Skeletal muscle tissue (tissue), 4 donors: ENCODE results near the gene LRRC1. TPM values are rescaled to one million over a fixed set of nuclear protein-coding genes. Genes with fewer than 3 reads are reported as not detected.

Experiments
- H3K27ac ChIP-seq: one replicate; pipeline ENCODE4 v1.7.0; 2013; ENCODE audit warnings: mild to moderate bottlenecking, low read depth, low read length, inconsistent platforms
- H3K27me3 ChIP-seq, 3 donors: one replicate each; pipeline ENCODE4 v1.7.0; 2013; ENCODE audit warnings: low read length in 3 of 3; ENCODE audit not compliant: control insufficient read depth in 3 of 3, insufficient read depth in 3 of 3
- H3K36me3 ChIP-seq, 3 donors: one replicate each; pipeline ENCODE4 v1.7.0; 2013; ENCODE audit warnings: low read length in 3 of 3; ENCODE audit not compliant: control insufficient read depth in 3 of 3, insufficient read depth in 3 of 3
- H3K4me1 ChIP-seq, 3 donors: one replicate each; pipeline ENCODE4 v1.7.0; 2013; ENCODE audit warnings: low read length in 3 of 3, mild to moderate bottlenecking in 3 of 3; ENCODE audit not compliant: control insufficient read depth in 3 of 3, insufficient read depth in 3 of 3
- H3K4me3 ChIP-seq, 3 donors: one replicate each; pipeline ENCODE4 v1.7.0; 2013; ENCODE audit warnings: low read length in 3 of 3
- H3K9ac ChIP-seq, 3 donors: one replicate each; pipeline ENCODE4 v1.7.0; 2013; ENCODE audit warnings: low read length in 3 of 3, mild to moderate bottlenecking in 3 of 3, moderate library complexity in 2 of 3, low read depth in 1 of 3
- H3K9me3 ChIP-seq, 3 donors: one replicate each; pipeline ENCODE4 v1.7.0; 2013; ENCODE audit warnings: low read length in 3 of 3; ENCODE audit not compliant: control insufficient read depth in 3 of 3
- total RNA-seq: library from RNA; depleted of rRNA; stranded (reverse); fragments of >200 nt; gene quantifications from one replicate; pipeline ENCODE4 v1.2.3, GENCODE V29; 2014
- donor health status: Osteomylitis.

Gene LRRC1
- total RNA-seq, 1 donor from 2014 or later = 3.7 TPM

GRCh38 chr6:53811082-53811481, 16.3 kb downstream of the LRRC1 start:
- no peak overlapping the region for H3K27ac ChIP-seq
- no peaks in the 10 kb centered on the region for H3K36me3 ChIP-seq
- H3K9ac ChIP-seq = no peak overlapping the region
- no peaks in the 10 kb centered on the region for H3K27me3 ChIP-seq
- no peaks in the 10 kb centered on the region for H3K4me1 ChIP-seq
- H3K9me3 ChIP-seq = no peaks in the 10 kb centered on the region
- no peak overlapping the region for H3K4me3 ChIP-seq

- Histone ChIP-seq H3K4me1 (no peaks in the 10 kb centered on the region), H3K36me3 (no peaks in the 10 kb centered on the region), H3K27me3 (no peaks in the 10 kb centered on the region), H3K4me3 (no peak overlapping the region), H3K27ac (no peak overlapping the region), H3K9me3 (no peaks in the 10 kb centered on the region), H3K9ac (no peak overlapping the region)
Observed at GRCh38 chr6:53811746-53812145, 16.9 kb downstream of the LRRC1 start.

- Histone ChIP-seq H3K27me3 (no peaks in the 10 kb centered on the region), H3K27ac (no peak overlapping the region), H3K36me3 (no peaks in the 10 kb centered on the region), H3K9ac (no peak overlapping the region), H3K4me1 (no peaks in the 10 kb centered on the region), H3K4me3 (no peak overlapping the region), H3K9me3 (no peaks in the 10 kb centered on the region)
Observed at GRCh38 chr6:53813096-53813495, 18.3 kb downstream of the LRRC1 start.

GRCh38 chr6:53813801-53814200, 19.0 kb downstream of the LRRC1 start:
- no peak overlapping the region for H3K9ac ChIP-seq
- no peaks in the 10 kb centered on the region for H3K27me3 ChIP-seq
- no peak overlapping the region for H3K27ac ChIP-seq
- H3K4me3 ChIP-seq = no peak overlapping the region
- H3K9me3 ChIP-seq = no peaks in the 10 kb centered on the region
- H3K4me1 ChIP-seq = no peaks in the 10 kb centered on the region
- no peaks in the 10 kb centered on the region for H3K36me3 ChIP-seq

GRCh38 chr6:53814353-53814752, 19.5 kb downstream of the LRRC1 start:
- Histone ChIP-seq H3K36me3 (no peaks in the 10 kb centered on the region), H3K9ac (no peak overlapping the region), H3K4me1 (no peaks in the 10 kb centered on the region), H3K4me3 (no peak overlapping the region), H3K27me3 (no peaks in the 10 kb centered on the region), H3K9me3 (no peaks in the 10 kb centered on the region), H3K27ac (no peak overlapping the region)

GRCh38 chr6:53815381-53816119, 20.7 kb downstream of the LRRC1 start:
- no peak overlapping the region for H3K4me3 ChIP-seq
- H3K4me1 ChIP-seq = no peaks in the 10 kb centered on the region
- H3K27ac ChIP-seq = no peak overlapping the region
- H3K36me3 ChIP-seq = no peaks in the 10 kb centered on the region
- no peak overlapping the region for H3K9ac ChIP-seq
- H3K9me3 ChIP-seq = no peaks in the 10 kb centered on the region
- H3K27me3 ChIP-seq = no peaks in the 10 kb centered on the region

GRCh38 chr6:53818858-53819609, 24.2 kb downstream of the LRRC1 start:
- Histone ChIP-seq H3K9ac (no peak overlapping the region), H3K27ac (no peak overlapping the region), H3K4me1 (peaks cover 6 to 10% (median 7%) of the 10 kb centered on the region in 3 donors), H3K9me3 (no peaks in the 10 kb centered on the region), H3K36me3 (no peaks in the 10 kb centered on the region), H3K4me3 (no peak overlapping the region), H3K27me3 (no peaks in the 10 kb centered on the region)

- Histone ChIP-seq H3K4me3 (no peak overlapping the region), H3K9ac (peak overlapping the region in 1 of 3 donors; percentile 7), H3K27me3 (no peaks in the 10 kb centered on the region), H3K36me3 (no peaks in the 10 kb centered on the region), H3K4me1 (peaks cover 6 to 10% (median 7%) of the 10 kb centered on the region in 3 donors), H3K9me3 (no peaks in the 10 kb centered on the region), H3K27ac (no peak overlapping the region)
Observed at GRCh38 chr6:53822401-53823125, 27.8 kb downstream of the LRRC1 start.

- Histone ChIP-seq H3K27me3 (no peaks in the 10 kb centered on the region), H3K4me1 (peaks cover 6 to 10% (median 7%) of the 10 kb centered on the region in 3 donors), H3K36me3 (no peaks in the 10 kb centered on the region), H3K27ac (no peak overlapping the region), H3K4me3 (no peak overlapping the region), H3K9me3 (no peaks in the 10 kb centered on the region), H3K9ac (no peak overlapping the region)
Observed at GRCh38 chr6:53824714-53825113, 29.9 kb downstream of the LRRC1 start.
